GM12878 (cell line): ENCODE results near the gene C1R. TPM values are rescaled to one million over a fixed set of nuclear protein-coding genes. Genes with fewer than 3 reads are reported as not detected.

Experiments
- ATAC-seq: fragments of 200-7000 bp; cut with Tn5 transposase; 3 replicates; pipeline ENCODE4 v1.9.1; 2020; ENCODE audit warnings: mild to moderate bottlenecking, moderate library complexity
- BruUV-seq: library from RNA; stranded (reverse); fragments of 400-500 nt; replicated peaks from 2 replicates; lab custom pipeline; 2021; lab: Mats Ljungman, UMichigan
- CTCF ChIA-PET: fragments of 300-600 bp; sonication (Branson Sonifier 250); formaldehyde crosslinking; extraction: SDS; loops from one replicate; lab custom pipeline; 2021; ENCODE audit warnings: inconsistent platforms; lab: Yijun Ruan, JAX
- POLR2A ChIA-PET: fragments of 350-600 bp; formaldehyde crosslinking; extraction: SDS; loops from one replicate; lab custom pipeline; 2021; ENCODE audit warnings: inconsistent platforms; lab: Charles Lee
- RAD21 ChIA-PET: fragments of 300-600 bp; sonication (Branson Sonifier 250); formaldehyde crosslinking; loops from one replicate; lab custom pipeline; 2023; ENCODE audit warnings: antibody characterized with exemption; ENCODE audit not compliant: unreplicated experiment; lab: Charles Lee
- SMC1A ChIA-PET: fragments of 300-600 bp; sonication (Branson Sonifier 250); formaldehyde crosslinking; loops from one replicate; lab custom pipeline; 2023; ENCODE audit not compliant: unreplicated experiment, uncharacterized antibody; lab: Charles Lee
- DNase-seq: peaks from one replicate; pipeline ENCODE4 v3.0.0-alpha.2; 2011; ENCODE audit warnings: low read depth, low spot score
- FAIRE-seq: peaks from 3 replicates; lab custom pipeline; 2011; peaks lifted over from hg19 to GRCh38; lab: Jason Lieb, UNC
- H2AFZ ChIP-seq: 2 replicates; pipeline ENCODE4 v1.6.0; 2011; ENCODE audit warnings: low read depth, low read length, control low read depth; ENCODE audit not compliant: control insufficient read depth
- H3K27ac ChIP-seq: 2 replicates; pipeline ENCODE4 v1.5.1; 2011; ENCODE audit warnings: control low read depth; ENCODE audit not compliant: control insufficient read depth, insufficient read depth
- H3K27me3 ChIP-seq, 2 experiments: replicated peaks in 1 of 2; 2 replicates each; pipeline versions ENCODE4 v1.6.0 to v1.6.1; 2011; ENCODE audit warnings: low read length in 1 of 2; ENCODE audit not compliant: control insufficient read depth in 2 of 2, insufficient read depth in 2 of 2
- H3K36me3 ChIP-seq, 2 experiments: 2 replicates each; pipeline ENCODE4 v1.5.1; 2011; ENCODE audit warnings: low read length in 1 of 2; ENCODE audit not compliant: control insufficient read depth in 2 of 2, insufficient read depth in 2 of 2
- H3K4me1 ChIP-seq: 2 replicates; pipeline ENCODE4 v1.6.1; 2011; ENCODE audit warnings: mild to moderate bottlenecking, low read length, moderate library complexity, mixed read lengths; ENCODE audit not compliant: control insufficient read depth, insufficient read depth
- H3K4me2 ChIP-seq: 2 replicates; pipeline ENCODE4 v1.6.0; 2011; ENCODE audit warnings: control low read depth; ENCODE audit not compliant: control insufficient read depth, insufficient read depth
- H3K4me3 ChIP-seq: fragments of 200-600 bp; sonication (generic); 2 replicates; pipeline ENCODE4 v1.5.1; 2016
- H3K79me2 ChIP-seq: 2 replicates; pipeline ENCODE4 v1.6.0; 2011; ENCODE audit warnings: low read length; ENCODE audit not compliant: control insufficient read depth, insufficient read depth
- H3K9ac ChIP-seq: 2 replicates; pipeline ENCODE4 v1.8.0; 2011; ENCODE audit warnings: low read length, control low read depth, mixed read lengths; ENCODE audit not compliant: control insufficient read depth, insufficient read depth
- H3K9me3 ChIP-seq: replicated peaks from 3 replicates; pipeline ENCODE4 v1.5.1; 2011; ENCODE audit warnings: mild to moderate bottlenecking, low read length; ENCODE audit not compliant: control insufficient read depth, insufficient read depth
- H4K20me1 ChIP-seq: 2 replicates; pipeline ENCODE4 v1.6.0; 2011; ENCODE audit not compliant: control insufficient read depth, insufficient read depth
- BCL11A ChIP-seq: IDR thresholded peaks from 2 replicates; pipeline ENCODE4 v1.6.1; 2011; ENCODE audit warnings: low read depth, low read length
- E2F4 ChIP-seq: IDR thresholded peaks from 2 replicates; pipeline ENCODE4 v1.6.1; 2012; ENCODE audit warnings: low read depth, low read length, improper control_type of control experiment
- ELK1 ChIP-seq: IDR thresholded peaks from 2 replicates; pipeline ENCODE4 v1.6.1; 2012; ENCODE audit warnings: low read depth, low read length, improper control_type of control experiment
- ETV6 ChIP-seq, 2 experiments: fragments of 450-650 bp in 1 of 2; IDR thresholded peaks in 1 of 2; conservative IDR thresholded peaks in 1 of 2; 2 replicates each; pipeline ENCODE4 v1.6.1; 2014; ENCODE audit warnings: antibody characterized with exemption in 1 of 2, borderline replicate concordance in 1 of 2, low read depth in 1 of 2, mild to moderate bottlenecking in 1 of 2, moderate library complexity in 1 of 2
- IKZF2 ChIP-seq, 2 experiments: fragments of 450-650 bp; IDR thresholded peaks; 2 replicates each; pipeline ENCODE4 v1.6.1; 2017; ENCODE audit warnings: mild to moderate bottlenecking in 2 of 2, moderate library complexity in 2 of 2
- IRF3 ChIP-seq: fragments of 450-650 bp; IDR thresholded peaks from 2 replicates; pipeline ENCODE4 v1.6.1; 2014; ENCODE audit warnings: mild to moderate bottlenecking
- KDM1A ChIP-seq: fragments of 200-600 bp; sonication (generic); IDR thresholded peaks from 2 replicates; pipeline ENCODE4 v1.6.1; 2016; ENCODE audit warnings: borderline replicate concordance
- MYC ChIP-seq: IDR thresholded peaks from 2 replicates; pipeline ENCODE4 v1.6.1; 2011; ENCODE audit warnings: mild to moderate bottlenecking, low read length, moderate library complexity, inconsistent platforms; ENCODE audit not compliant: insufficient read depth, insufficient replicate concordance, insufficient read length, severe bottlenecking
- PAX8 ChIP-seq: fragments of 450-650 bp; IDR thresholded peaks from 2 replicates; pipeline ENCODE4 v1.6.1; 2017; ENCODE audit warnings: mild to moderate bottlenecking, moderate library complexity
- POLR2AphosphoS2 ChIP-seq: IDR thresholded peaks from 2 replicates; pipeline ENCODE4 v1.6.1; 2011; ENCODE audit warnings: low read depth, mild to moderate bottlenecking, low read length, improper control_type of control experiment, moderate library complexity
- RAD51 ChIP-seq: fragments of 450-650 bp; IDR thresholded peaks from 2 replicates; pipeline ENCODE4 v1.6.1; 2016; ENCODE audit warnings: moderate library complexity, mild to moderate bottlenecking, inconsistent platforms
- RB1 ChIP-seq: fragments of 450-650 bp; formaldehyde crosslinking; IDR thresholded peaks from 2 replicates; pipeline ENCODE4 v1.6.1; 2017; ENCODE audit warnings: mild to moderate bottlenecking, borderline replicate concordance
- SUZ12 ChIP-seq: fragments of 200-600 bp; sonication (generic); IDR thresholded peaks from one replicate; pipeline ENCODE4 v1.6.1; 2018; ENCODE audit warnings: antibody characterized with exemption, mild to moderate bottlenecking; ENCODE audit not compliant: unreplicated experiment
- USF2 ChIP-seq: IDR thresholded peaks from 2 replicates; pipeline ENCODE4 v1.6.1; 2011; ENCODE audit warnings: low read depth, low read length, improper control_type of control experiment, borderline replicate concordance
- WGBS: methylation state at CpG from one replicate; pipeline ENCODE4 v1.1.6; 2016; ENCODE audit warnings: low lambda C conversion rate; ENCODE audit not compliant: insufficient replicate concordance, insufficient coverage; ENCODE audit errors: missing lambda C conversion rate; 5-methylcytosine and 5-hydroxymethylcytosine counted together
- in situ Hi-C: fragments of 300-500 bp; cut with MboI; formaldehyde crosslinking; loops from 9 replicates; pipeline ENCODE4 v1.14.3; 2018; ENCODE audit warnings: mixed read lengths
- intact Hi-C: fragments of 100-400 bp; cut with micrococcal nuclease; formaldehyde crosslinking; loops from one replicate; pipeline ENCODE4 v1.14.2; 2022; ENCODE audit not compliant: unreplicated experiment
- polyA plus RNA-seq, 11 experiments: library from polyadenylated mRNA; depleted of rRNA in 4 of 11; unstranded in 6 of 11; stranded (reverse) in 5 of 11; fragments of >200 nt; fragmentation: Nextera tagmentation in 4 of 11; fragmentation: Illumina TruSeq in 1 of 11; extraction: Ambion mirVana in 4 of 11; extraction: Trizol in 1 of 11; gene quantifications; 1 replicate in 1 of 11; 2 replicates in 10 of 11; pipeline versions ENCODE4 v1.2.1 to v1.2.3, GENCODE V29; 2011 to 2016; ENCODE audit warnings: inconsistent platforms in 2 of 11, missing spikeins in 2 of 11, low read depth in 1 of 11
- total RNA-seq, 4 experiments: library from RNA; depleted of rRNA in 3 of 4; stranded (reverse); fragments of >200 nt in 3 of 4; fragmentation: Illumina TruSeq in 1 of 4; extraction: Trizol in 1 of 4; gene quantifications; 2 replicates each; pipeline versions ENCODE4 v1.2.1 to v1.2.3, GENCODE V29; 2013 to 2021

Gene C1R
- total and polyA plus RNA-seq, 10 of the 15 experiments (the other 5 are each of a cell fraction or from before 2014, with no cell fraction given), result 0.31 to 1.9 (median 0.96) TPM; not detected in 1

- H3K4me3 ChIP-seq, result no peak overlapping the region
- no peak overlapping the region for H2AFZ ChIP-seq
- ChIA-PET POLR2A (no interaction called here), CTCF (no interaction called here), RAD21 (no interaction called here), SMC1A (interaction anchor here (0.6 kb wide), 1 partner anchor 8 kb away, joined by 3 read pairs; no protein-coding TSS in a partner anchor)
- DNase-seq (no peak), FAIRE-seq (no peak), ATAC-seq (no peak)
- H3K27ac ChIP-seq, result no peak overlapping the region
- TF ChIP-seq MYC, result no peak
- no peak for TF ChIP-seq POLR2AphosphoS2
- no peak for TF ChIP-seq E2F4
- TF ChIP-seq KDM1A, result no peak
- H3K9ac ChIP-seq, result no peak overlapping the region
- no peaks in the 10 kb centered on the region for H4K20me1 ChIP-seq
- H3K27me3 ChIP-seq, result no peaks in the 10 kb centered on the region
- peaks cover 4% of the 10 kb centered on the region; the same call in 1 of the 2 replicates for H3K79me2 ChIP-seq
- in situ Hi-C loops (no loop called here), intact Hi-C loops (no loop called here)
- peaks cover 6% of the 10 kb centered on the region for H3K4me1 ChIP-seq
- BruUV-seq, result no TSS peak
- H3K4me2 ChIP-seq, result no peak overlapping the region
- 94% methylated on average over 9 of the region's 9 CpGs for WGBS
- no peaks in the 10 kb centered on the region for H3K9me3 ChIP-seq
- H3K36me3 ChIP-seq, result peaks cover 0 to 32% of the 10 kb centered on the region in 2 experiments; a peak in 3 of 4 replicates
Measured at GRCh38 chr12:7116916-7117315, 24.7 kb upstream of the C1R start.

- intact Hi-C loops, result no loop called here
- no peak for FAIRE-seq
- RAD21 ChIA-PET, result no interaction called here
- TF ChIP-seq RAD51, result no peak
- TF ChIP-seq ELK1, result no peak
- no peak for TF ChIP-seq SUZ12
- no peak for TF ChIP-seq USF2
- no peak for TF ChIP-seq PAX8
- TF ChIP-seq RB1, result no peak
- TF ChIP-seq ETV6 (conservative IDR thresholded peaks at IDR 0.05 in 1 of 2, IDR thresholded peaks at IDR 0.05 in 1 of 2; ENCODE audit: borderline replicate concordance in 1 of 2, low read depth in 1 of 2), result no peak
- no peak for TF ChIP-seq IKZF2 (IDR thresholded peaks at IDR 0.05)
- no peak for TF ChIP-seq BCL11A
- TF ChIP-seq IRF3, result no peak
Measured at GRCh38 chr12:7116196-7116595, 24.0 kb upstream of the C1R start.

More at GRCh38 chr12:7116196-7116595, 24.0 kb upstream of the C1R start:
- POLR2A ChIA-PET, result no interaction called here
- H3K4me1 ChIP-seq, result peaks cover 6% of the 10 kb centered on the region
- no peaks in the 10 kb centered on the region for H3K27me3 ChIP-seq
- no peak overlapping the region for H3K4me2 ChIP-seq
- H2AFZ ChIP-seq, result no peak overlapping the region
- H3K9me3 ChIP-seq, result no peaks in the 10 kb centered on the region
- no peak overlapping the region for H3K4me3 ChIP-seq
- DNase-seq (no peak), ATAC-seq (no peak)
- H3K27ac ChIP-seq, result no peak overlapping the region
- WGBS, result 95% methylated on average over 3 of the region's 3 CpGs
- no peak overlapping the region for H3K9ac ChIP-seq
- in situ Hi-C loops, result no loop called here
- CTCF ChIA-PET, result no interaction called here
- peaks cover 0 to 33% of the 10 kb centered on the region in 2 experiments; a peak in 3 of 4 replicates for H3K36me3 ChIP-seq
- BruUV-seq, result no TSS peak
- peaks cover 4% of the 10 kb centered on the region; the same call in 1 of the 2 replicates for H3K79me2 ChIP-seq
- H4K20me1 ChIP-seq, result no peaks in the 10 kb centered on the region
- SMC1A ChIA-PET, result no interaction called here
